ENCODE results near the gene LONP2. TPM values are rescaled to one million over a fixed set of nuclear protein-coding genes. Genes with fewer than 3 reads are reported as not detected.
"Not testable (repeated sequence)": the region's sequence is repeated elsewhere in the genome, so short reads cannot be mapped to it uniquely, and the experiment has no call there.

LONP2 gene
- polyA plus RNA-seq, 3 donors, result 67.7 to 80.0 (median 78.2) TPM

GRCh38 chr16:48374255-48374654, 130.2 kb downstream of the LONP2 start:
- no peak for DNase-seq (ENCODE audit: extremely low read depth in 1 of 11, low read depth in 9 of 11, low spot score in 4 of 11)

GRCh38 chr16:48377301-48377700, 133.2 kb downstream of the LONP2 start:
- not testable (repeated sequence) for DNase-seq (ENCODE audit: extremely low read depth in 1 of 11, low read depth in 9 of 11, low spot score in 4 of 11)

- DNase-seq (ENCODE audit: extremely low read depth in 1 of 11, low read depth in 9 of 11, low spot score in 4 of 11), result no peak
These were observed 134.2 kb downstream of the LONP2 start for GRCh38 chr16:48378276-48378675.

- DNase-seq (ENCODE audit: extremely low read depth in 1 of 11, low read depth in 9 of 11, low spot score in 4 of 11), result no peak
These were observed 134.7 kb downstream of the LONP2 start for GRCh38 chr16:48378836-48379235.

GRCh38 chr16:48381201-48381600, 137.1 kb downstream of the LONP2 start:
- DNase-seq (ENCODE audit: extremely low read depth in 1 of 11, low read depth in 9 of 11, low spot score in 4 of 11), result no peak

- no peak for DNase-seq (ENCODE audit: extremely low read depth in 1 of 11, low read depth in 9 of 11, low spot score in 4 of 11)
These were observed 138.0 kb downstream of the LONP2 start for GRCh38 chr16:48382131-48382530.

- no peak for DNase-seq (ENCODE audit: extremely low read depth in 1 of 11, low read depth in 9 of 11, low spot score in 4 of 11)
These were observed 139.1 kb downstream of the LONP2 start for GRCh38 chr16:48383009-48383876.

GRCh38 chr16:48383877-48384519, 139.9 kb downstream of the LONP2 start:
- DNase-seq (ENCODE audit: extremely low read depth in 1 of 11, low read depth in 9 of 11, low spot score in 4 of 11), result peak in 8 of 11 donors; percentile 17 to 56 (median 35)

- DNase-seq (ENCODE audit: extremely low read depth in 1 of 11, low read depth in 9 of 11, low spot score in 4 of 11), result peak in 9 of 11 donors; percentile 22 to 61 (median 46)
These were observed 140.6 kb downstream of the LONP2 start for GRCh38 chr16:48384520-48385252.

GRCh38 chr16:48385253-48386150, 141.4 kb downstream of the LONP2 start, which contains the start of gene SIAH1:
SIAH1 (minus strand) TSS chr16:48385413; CDS start chr16:48362428, 22,985 bp downstream.
- DNase-seq (ENCODE audit: extremely low read depth in 1 of 11, low read depth in 9 of 11, low spot score in 4 of 11), result peak in 10 of 11 donors; percentile 61 to 86 (median 79)

- DNase-seq (ENCODE audit: extremely low read depth in 1 of 11, low read depth in 9 of 11, low spot score in 4 of 11), result no peak
These were observed 142.6 kb downstream of the LONP2 start for GRCh38 chr16:48386559-48387312.

- DNase-seq (ENCODE audit: extremely low read depth in 1 of 11, low read depth in 9 of 11, low spot score in 4 of 11), result no peak
These were observed 148.3 kb downstream of the LONP2 start for GRCh38 chr16:48392407-48392806.

GRCh38 chr16:48393485-48394354, 149.6 kb downstream of the LONP2 start:
- DNase-seq (ENCODE audit: extremely low read depth in 1 of 11, low read depth in 9 of 11, low spot score in 4 of 11), result no peak

GRCh38 chr16:48394355-48394703, 150.2 kb downstream of the LONP2 start:
- DNase-seq (ENCODE audit: extremely low read depth in 1 of 11, low read depth in 9 of 11, low spot score in 4 of 11), result no peak

GRCh38 chr16:48395375-48395774, 151.3 kb downstream of the LONP2 start:
- no peak for DNase-seq (ENCODE audit: extremely low read depth in 1 of 11, low read depth in 9 of 11, low spot score in 4 of 11)

GRCh38 chr16:48402547-48402946, 158.4 kb downstream of the LONP2 start:
- DNase-seq (ENCODE audit: extremely low read depth in 1 of 11, low read depth in 9 of 11, low spot score in 4 of 11), result not testable (repeated sequence)

GRCh38 chr16:48405153-48405552, 161.1 kb downstream of the LONP2 start:
- no peak for DNase-seq (ENCODE audit: extremely low read depth in 1 of 11, low read depth in 9 of 11, low spot score in 4 of 11)

All from renal cortex interstitium (tissue), 11 donors.